Measurements from ENCODE around the gene IDH1. TPM values are rescaled to one million over a fixed set of nuclear protein-coding genes. Genes with fewer than 3 reads are reported as not detected.

Gene IDH1
- polyA plus RNA-seq, 2 of the 4 experiments (the other 2 are of a cell fraction), result 180 to 346 TPM

GRCh38 chr2:208300847-208301618, 46.2 kb upstream of the IDH1 start:
- FAIRE-seq, result no peak
- no peak overlapping the region for H3K4me3 ChIP-seq
- no peak overlapping the region for H3K4me2 ChIP-seq
- no peaks in the 10 kb centered on the region for H3K4me1 ChIP-seq
- DNase-seq (ENCODE audit: low read depth in 1 of 2, low spot score in 1 of 2), result no peak
- POLR2A ChIA-PET, result no interaction called here
- no peak overlapping the region for H3K27ac ChIP-seq
- no peak for ATAC-seq
- CTCF ChIA-PET, result interaction anchor here (1.2 to 2.0 kb wide), 3 partner anchors 8 to 126 kb away, joined by 4 to 7 read pairs (median 5); no protein-coding TSS in a partner anchor
- TF ChIP-seq ZFP36 (IDR thresholded peaks at IDR 0.05; ENCODE audit: borderline replicate concordance, partially characterized antibody) (no peak), JUNB (IDR thresholded peaks at IDR 0.05) (no peak), HES2 (IDR thresholded peaks at IDR 0.05) (no peak)
- WGBS (ENCODE audit: missing lambda C conversion rate), result 87% methylated on average over 5 of the region's 5 CpGs
- H3K9me3 ChIP-seq, result no peaks in the 10 kb centered on the region

GRCh38 chr2:208297961-208298360, 43.1 kb upstream of the IDH1 start:
- POLR2A ChIA-PET, result no interaction called here
- no peak overlapping the region for H3K4me2 ChIP-seq
- no peaks in the 10 kb centered on the region for H3K9me3 ChIP-seq
- TF ChIP-seq CHD2 (IDR thresholded peaks at IDR 0.05; ENCODE audit: low read length, partially characterized antibody) (no peak), HEYL (CRISPR knock-in tag; IDR thresholded peaks at IDR 0.05) (no peak), MAZ (IDR thresholded peaks at IDR 0.05; ENCODE audit: borderline replicate concordance, low read depth, low read length) (no peak), BHLHE40 (IDR thresholded peaks at IDR 0.05; ENCODE audit: low read depth, low read length) (no peak), JUN (IDR thresholded peaks at IDR 0.05) (no peak), CBX8 (IDR thresholded peaks at IDR 0.05) (no peak), RAD21 (conservative IDR thresholded peaks at IDR 0.05 in 1 of 2, IDR thresholded peaks at IDR 0.05 in 1 of 2) (no peak), KDM5A (IDR thresholded peaks at IDR 0.05) (no peak), EHMT2 (IDR thresholded peaks at IDR 0.05; ENCODE audit: low read depth) (no peak), RARB (CRISPR knock-in tag; IDR thresholded peaks at IDR 0.05) (no peak), GATA3 (IDR thresholded peaks at IDR 0.05; ENCODE audit: borderline replicate concordance) (no peak), PBX3 (IDR thresholded peaks at IDR 0.05) (no peak), CHD4 (IDR thresholded peaks at IDR 0.05; ENCODE audit: borderline replicate concordance) (no peak), NFE2L2 (conservative IDR thresholded peaks at IDR 0.05; ENCODE audit: low read length) (no peak), RNF2 (IDR thresholded peaks at IDR 0.05; ENCODE audit: borderline replicate concordance, low read depth) (no peak), MYC (IDR thresholded peaks at IDR 0.05; ENCODE audit: borderline replicate concordance, low read length) (no peak)
- TF ChIP-seq, protein P1, sequence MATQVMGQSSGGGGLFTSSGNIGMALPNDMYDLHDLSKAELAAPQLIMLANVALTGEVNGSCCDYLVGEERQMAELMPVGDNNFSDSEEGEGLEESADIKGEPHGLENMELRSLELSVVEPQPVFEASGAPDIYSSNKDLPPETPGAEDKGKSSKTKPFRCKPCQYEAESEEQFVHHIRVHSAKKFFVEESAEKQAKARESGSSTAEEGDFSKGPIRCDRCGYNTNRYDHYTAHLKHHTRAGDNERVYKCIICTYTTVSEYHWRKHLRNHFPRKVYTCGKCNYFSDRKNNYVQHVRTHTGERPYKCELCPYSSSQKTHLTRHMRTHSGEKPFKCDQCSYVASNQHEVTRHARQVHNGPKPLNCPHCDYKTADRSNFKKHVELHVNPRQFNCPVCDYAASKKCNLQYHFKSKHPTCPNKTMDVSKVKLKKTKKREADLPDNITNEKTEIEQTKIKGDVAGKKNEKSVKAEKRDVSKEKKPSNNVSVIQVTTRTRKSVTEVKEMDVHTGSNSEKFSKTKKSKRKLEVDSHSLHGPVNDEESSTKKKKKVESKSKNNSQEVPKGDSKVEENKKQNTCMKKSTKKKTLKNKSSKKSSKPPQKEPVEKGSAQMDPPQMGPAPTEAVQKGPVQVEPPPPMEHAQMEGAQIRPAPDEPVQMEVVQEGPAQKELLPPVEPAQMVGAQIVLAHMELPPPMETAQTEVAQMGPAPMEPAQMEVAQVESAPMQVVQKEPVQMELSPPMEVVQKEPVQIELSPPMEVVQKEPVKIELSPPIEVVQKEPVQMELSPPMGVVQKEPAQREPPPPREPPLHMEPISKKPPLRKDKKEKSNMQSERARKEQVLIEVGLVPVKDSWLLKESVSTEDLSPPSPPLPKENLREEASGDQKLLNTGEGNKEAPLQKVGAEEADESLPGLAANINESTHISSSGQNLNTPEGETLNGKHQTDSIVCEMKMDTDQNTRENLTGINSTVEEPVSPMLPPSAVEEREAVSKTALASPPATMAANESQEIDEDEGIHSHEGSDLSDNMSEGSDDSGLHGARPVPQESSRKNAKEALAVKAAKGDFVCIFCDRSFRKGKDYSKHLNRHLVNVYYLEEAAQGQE (IDR thresholded peaks at IDR 0.05), result no peak
- no peak overlapping the region for H3K4me3 ChIP-seq
- 84% methylated on average over 1 of the region's 1 CpG for WGBS (ENCODE audit: missing lambda C conversion rate)
- ATAC-seq (no peak), DNase-seq (ENCODE audit: low read depth in 1 of 2, low spot score in 1 of 2) (no peak), FAIRE-seq (no peak)
- no peak overlapping the region for H3K27ac ChIP-seq
- no peaks in the 10 kb centered on the region for H3K4me1 ChIP-seq
- CTCF ChIA-PET, result no interaction called here
